GM19193 (cell line): ENCODE data around the gene RANGAP1.

ENCODE experiments used
- POLR2A ChIP-seq: IDR thresholded peaks from 4 replicates; pipeline ENCODE4 v1.6.1; 2011; ENCODE audit not compliant: insufficient read depth, insufficient read length; ENCODE audit errors: extremely low read depth

RANGAP1 gene

DNA sequence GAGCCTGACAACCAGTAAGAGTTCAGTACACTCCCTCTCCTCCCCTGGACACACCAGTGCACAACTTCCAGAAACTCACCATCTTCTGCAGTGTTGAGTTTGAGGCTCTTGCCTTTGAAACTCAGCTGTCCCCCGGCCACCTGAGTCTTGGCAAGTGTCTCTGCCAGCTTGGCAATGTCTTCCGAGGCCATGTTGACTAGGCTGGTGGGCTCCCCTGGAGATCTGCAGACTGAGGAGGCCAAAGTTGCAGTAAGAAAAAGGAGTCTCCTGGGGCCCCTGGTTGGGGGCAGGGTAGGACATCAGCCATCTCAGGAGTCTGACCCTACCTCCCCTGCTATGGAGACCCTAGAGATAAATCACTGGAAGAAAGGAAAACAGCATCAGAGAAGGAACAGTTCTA, 5.1 kb downstream of the RANGAP1 start:
- no peak for TF ChIP-seq POLR2A

DNA sequence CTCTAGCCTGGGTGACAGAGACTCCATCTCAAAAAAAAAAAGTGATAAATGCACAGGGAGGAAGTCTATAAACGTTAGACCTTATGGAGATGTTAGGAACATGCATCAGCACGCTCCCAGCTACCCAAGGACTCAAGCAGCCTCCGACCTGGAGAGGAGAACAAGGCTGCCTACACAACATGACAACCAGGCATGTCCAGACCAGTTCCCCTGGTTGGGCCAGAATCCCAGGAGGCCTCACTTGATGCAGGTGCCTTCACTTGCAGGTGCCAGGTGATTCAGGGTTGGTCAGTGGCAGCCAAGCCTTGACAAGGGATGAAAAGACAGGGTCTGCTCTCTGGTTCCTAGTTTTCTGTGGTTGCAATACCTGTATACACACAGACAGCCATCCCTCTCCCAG, 5.9 kb downstream of the RANGAP1 start:
- TF ChIP-seq POLR2A = no peak

- no peak for TF ChIP-seq POLR2A
These were observed 11.1 kb downstream of the RANGAP1 start for GRCh38 chr22:41274856-41275255.

DNA sequence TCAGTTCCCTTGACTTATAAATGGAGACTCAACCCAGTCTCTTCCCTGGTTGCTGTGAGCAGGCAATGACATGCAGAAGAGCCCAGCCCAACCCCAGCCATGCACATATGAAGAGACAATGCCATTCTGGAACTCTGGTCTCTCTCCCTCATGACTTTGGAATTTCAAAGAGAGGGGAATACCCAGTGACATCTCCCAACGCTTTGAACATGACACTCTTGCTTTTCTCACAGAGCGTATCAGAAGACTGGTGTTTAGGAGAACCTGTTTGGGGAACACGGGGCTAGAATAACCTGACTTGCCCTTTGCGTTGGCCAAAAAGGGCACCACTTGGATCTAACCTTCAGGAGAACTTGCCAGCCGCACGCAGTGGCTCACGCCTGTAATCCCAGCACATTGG, 12.9 kb downstream of the RANGAP1 start:
- no peak for TF ChIP-seq POLR2A

GRCh38 chr22:41271787-41272186, 14.2 kb downstream of the RANGAP1 start:
- TF ChIP-seq POLR2A = no peak

GRCh38 chr22:41267958-41268357, 18.0 kb downstream of the RANGAP1 start:
- TF ChIP-seq POLR2A = no peak

- TF ChIP-seq POLR2A = no peak
These were observed 21.5 kb downstream of the RANGAP1 start for GRCh38 chr22:41264408-41264941.

DNA sequence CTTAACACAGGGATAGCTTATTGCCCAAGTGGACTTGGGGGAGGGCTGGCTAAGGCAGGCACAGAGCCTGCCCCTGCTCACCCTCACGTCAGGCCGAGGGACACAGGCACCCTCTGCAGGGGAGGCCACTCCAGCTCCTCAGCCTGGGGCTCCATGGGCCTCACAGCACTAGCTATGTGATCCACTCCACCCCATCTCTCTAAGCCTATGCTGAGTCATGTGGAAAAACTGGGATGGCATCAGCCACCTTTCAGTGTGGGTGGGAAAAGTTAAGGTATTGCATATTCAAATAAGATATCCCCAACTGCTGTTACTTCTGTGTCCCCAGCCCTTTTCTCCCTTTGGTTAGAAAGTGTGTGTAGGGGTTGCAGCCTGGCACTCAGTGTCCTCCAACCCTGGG, 22.3 kb downstream of the RANGAP1 start:
- no peak for TF ChIP-seq POLR2A

DNA sequence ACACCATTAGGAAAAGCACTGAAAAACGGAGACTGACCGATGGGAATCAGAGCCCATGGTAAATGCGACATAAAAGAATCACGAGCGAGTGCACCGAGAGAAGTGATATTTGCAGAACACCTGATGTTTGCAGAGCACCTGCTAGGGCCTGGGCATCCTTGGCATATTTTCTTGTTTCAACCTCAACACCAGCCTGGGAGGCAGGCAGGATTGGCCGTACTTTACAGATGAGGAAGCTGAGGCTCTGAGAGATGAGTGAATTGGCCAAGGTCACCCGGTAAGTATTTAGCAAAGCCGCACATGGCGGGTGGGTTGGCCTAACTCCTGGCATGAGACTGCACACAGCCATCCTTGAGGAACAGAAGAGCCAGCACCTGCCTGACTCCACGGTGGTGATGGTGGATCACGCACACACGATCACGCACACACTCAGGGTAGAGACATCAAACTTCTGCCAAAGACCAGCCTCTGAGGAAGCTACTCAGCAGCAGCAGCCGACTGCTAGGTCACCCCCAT, 23.7 kb downstream of the RANGAP1 start:
- TF ChIP-seq POLR2A = no peak

GRCh38 chr22:41261541-41262249, 24.3 kb downstream of the RANGAP1 start:
- TF ChIP-seq POLR2A = no peak

DNA sequence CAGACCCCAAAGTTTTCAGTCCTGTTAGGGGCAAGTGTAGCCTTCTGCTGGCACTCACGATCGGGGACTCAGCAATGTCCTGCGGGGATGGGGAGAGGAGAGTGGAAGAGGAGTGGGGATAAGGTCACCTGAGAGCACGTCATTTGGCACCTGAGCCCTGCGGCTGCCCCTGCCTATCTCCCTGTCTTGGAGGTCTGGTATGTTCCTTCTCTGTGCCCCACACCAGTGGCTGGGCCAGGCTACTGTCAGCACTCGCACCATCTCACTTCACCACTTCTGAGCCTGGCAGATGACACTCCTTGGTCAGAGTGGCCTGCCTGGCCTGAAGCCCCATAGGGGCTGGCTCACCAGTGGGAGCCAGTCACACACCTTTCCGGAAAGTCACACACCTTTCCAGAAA, 25.1 kb downstream of the RANGAP1 start:
- TF ChIP-seq POLR2A = no peak

- TF ChIP-seq POLR2A = no peak
These were observed 28.3 kb downstream of the RANGAP1 start for GRCh38 chr22:41257696-41258095.

DNA sequence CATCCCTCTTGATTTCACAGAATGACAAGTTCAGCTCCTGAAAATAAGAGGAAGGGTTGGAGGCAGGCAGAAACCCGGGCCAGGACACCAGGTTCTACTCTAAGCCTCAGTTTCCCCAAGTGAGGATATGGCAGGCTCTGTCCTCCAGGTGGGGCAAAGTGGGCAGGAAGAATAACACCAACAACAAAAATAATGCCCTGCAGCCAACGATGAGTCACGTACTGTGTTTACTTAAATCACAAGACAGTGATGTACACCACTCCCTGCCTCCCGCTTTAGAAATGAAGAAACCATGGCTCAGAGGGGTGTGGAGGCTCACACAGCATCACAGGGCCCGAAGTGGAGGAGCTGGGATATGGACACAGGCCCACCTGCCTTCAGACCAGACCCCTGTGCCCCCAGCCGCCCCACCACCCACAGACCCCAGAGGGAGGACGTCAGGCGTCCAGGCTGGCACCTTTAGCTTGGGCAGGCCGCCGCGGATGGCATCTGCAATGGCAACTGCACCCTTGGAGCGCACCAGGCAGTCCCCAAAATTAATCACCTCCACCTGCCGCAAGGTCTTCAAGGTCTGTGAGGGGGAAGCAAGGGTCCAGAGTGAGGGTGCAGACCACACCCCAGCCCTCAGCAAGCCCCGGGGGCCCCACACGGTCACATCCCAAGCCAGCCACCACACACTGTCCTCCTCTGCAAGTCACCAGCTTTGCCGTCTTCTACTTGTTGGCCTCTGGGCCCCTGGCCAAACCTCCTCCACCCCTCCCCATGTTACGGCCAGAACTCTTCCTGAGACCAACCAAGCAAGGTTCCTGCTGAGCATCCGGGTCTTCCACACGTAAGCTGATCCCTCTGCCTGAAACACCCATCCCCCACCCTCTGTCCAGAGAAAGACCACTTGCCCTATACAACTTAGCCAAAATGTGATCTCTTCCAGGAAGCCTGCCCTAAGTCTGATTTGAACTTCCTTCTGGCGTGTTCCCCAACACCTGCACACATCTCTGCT, 29.4 kb downstream of the RANGAP1 start:
- no peak for TF ChIP-seq POLR2A

DNA sequence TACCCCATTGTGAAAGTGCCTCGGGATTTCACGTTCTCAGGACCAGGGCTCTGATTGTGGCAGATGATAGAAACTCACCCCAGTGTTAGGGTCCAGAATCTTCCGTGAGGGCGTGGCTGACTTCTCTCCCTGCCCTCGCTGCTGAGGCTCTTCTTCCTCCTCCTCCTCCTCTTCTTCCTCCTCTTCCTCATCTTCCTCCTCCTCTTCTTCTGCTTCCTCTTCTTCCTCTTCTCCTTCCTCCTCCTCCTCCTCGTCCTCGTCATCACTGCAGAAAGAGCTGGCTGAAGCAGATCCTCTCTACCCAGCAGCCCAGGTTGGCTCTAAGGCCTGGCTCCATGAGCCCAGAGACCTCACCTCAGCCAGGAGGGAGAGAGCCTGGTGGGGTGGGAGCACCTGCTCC, 31.8 kb downstream of the RANGAP1 start:
- TF ChIP-seq POLR2A = no peak

GRCh38 chr22:41252365-41252764, 33.6 kb downstream of the RANGAP1 start:
- no peak for TF ChIP-seq POLR2A
